HG03108 (cell line): ENCODE data around the gene CASP8.
"Not testable (repeated sequence)": the region's sequence is repeated elsewhere in the genome, so short reads cannot be mapped to it uniquely, and the experiment has no call there.

Experiments used
- ATAC-seq: cut with Tn5 transposase; IDR thresholded peaks from one replicate; pipeline ENCODE4 v1.9.1; 2021; ENCODE audit warnings: moderate library complexity; ENCODE audit not compliant: unreplicated experiment

The CASP8 gene

GRCh38 chr2:201260302-201260800 lies at the start of gene CASP8:
Gene CASP8 (plus strand): TSS chr2:201260536. CDS start chr2:201266487, 5,951 bp downstream.
- ATAC-seq, result no peak

- no peak for ATAC-seq
Measured at GRCh38 chr2:201215963-201216362, 44.4 kb upstream of the CASP8 start.

GRCh38 chr2:201216918-201217317 lies 43.4 kb upstream of the CASP8 start:
- ATAC-seq, result no peak

GRCh38 chr2:201218780-201219179 lies 41.6 kb upstream of the CASP8 start:
- ATAC-seq, result no peak

- ATAC-seq, result no peak
Measured at GRCh38 chr2:201219328-201220096, 40.8 kb upstream of the CASP8 start.

GRCh38 chr2:201220102-201220570 lies 40.2 kb upstream of the CASP8 start:
- no peak for ATAC-seq

GRCh38 chr2:201223089-201224073 lies 37.0 kb upstream of the CASP8 start:
- peak; percentile 87 for ATAC-seq

GRCh38 chr2:201228271-201228911 lies 31.9 kb upstream of the CASP8 start:
- no peak for ATAC-seq

GRCh38 chr2:201228912-201229290 lies 31.4 kb upstream of the CASP8 start:
- ATAC-seq, result no peak

- ATAC-seq, result peak; percentile 41
Measured at GRCh38 chr2:201231781-201232466, 28.4 kb upstream of the CASP8 start.

GRCh38 chr2:201232467-201232815 lies 27.9 kb upstream of the CASP8 start:
- no peak for ATAC-seq

GRCh38 chr2:201233192-201233811 lies 27.0 kb upstream of the CASP8 start:
- ATAC-seq, result peak; percentile 90

- peak; percentile 8 for ATAC-seq
Measured at GRCh38 chr2:201233812-201234662, 26.3 kb upstream of the CASP8 start.

- ATAC-seq, result no peak
Measured at GRCh38 chr2:201234663-201235135, 25.6 kb upstream of the CASP8 start.

- ATAC-seq, result no peak
Measured at GRCh38 chr2:201235860-201236811, 24.2 kb upstream of the CASP8 start.

- no peak for ATAC-seq
Measured at GRCh38 chr2:201237486-201238123, 22.7 kb upstream of the CASP8 start.

- ATAC-seq, result not testable (repeated sequence)
Measured at GRCh38 chr2:201239167-201239935, 21.0 kb upstream of the CASP8 start.
